ENCODE results near the gene PI4K2B. TPM values are rescaled to one million over a fixed set of nuclear protein-coding genes. Genes with fewer than 3 reads are reported as not detected.
"Not testable (repeated sequence)": the region's sequence is repeated elsewhere in the genome, so short reads cannot be mapped to it uniquely, and the experiment has no call there.

Gene PI4K2B
- total RNA-seq, 1 donor: 34.3 TPM

- no peak for TF ChIP-seq CTCF (IDR thresholded peaks at IDR 0.05; ENCODE audit: insufficient read depth, low read length)
- DNase-seq (ENCODE audit: low read depth): no peak
- peak overlapping the region; percentile 95 for H3K4me3 ChIP-seq (ENCODE audit: low read depth, low read length)
These were observed 79.5 kb downstream of the PI4K2B start for GRCh38 chr4:25313201-25313895.

GRCh38 chr4:25320336-25320735, 86.5 kb downstream of the PI4K2B start:
- TF ChIP-seq CTCF (IDR thresholded peaks at IDR 0.05; ENCODE audit: insufficient read depth, low read length): no peak
- no peak overlapping the region for H3K4me3 ChIP-seq (ENCODE audit: low read depth, low read length)
- DNase-seq (ENCODE audit: low read depth): peak; percentile 42

GRCh38 chr4:25320773-25321172, 86.9 kb downstream of the PI4K2B start:
- DNase-seq (ENCODE audit: low read depth): peak; percentile 79
- no peak for TF ChIP-seq CTCF (IDR thresholded peaks at IDR 0.05; ENCODE audit: insufficient read depth, low read length)
- no peak overlapping the region for H3K4me3 ChIP-seq (ENCODE audit: low read depth, low read length)

- no peak for TF ChIP-seq CTCF (IDR thresholded peaks at IDR 0.05; ENCODE audit: insufficient read depth, low read length)
- H3K4me3 ChIP-seq (ENCODE audit: low read depth, low read length): no peak overlapping the region
These were observed 87.9 kb downstream of the PI4K2B start for GRCh38 chr4:25321703-25322102.

GRCh38 chr4:25328463-25328862, 94.6 kb downstream of the PI4K2B start:
- not testable (repeated sequence) for DNase-seq (ENCODE audit: low read depth); H3K4me3 ChIP-seq (ENCODE audit: low read depth, low read length)

More at GRCh38 chr4:25321703-25322102, 87.9 kb downstream of the PI4K2B start:
- no peak for DNase-seq (ENCODE audit: low read depth)

Small RNA genes within 50 kb of the gene (small RNA-seq; reads per million reads assigned to genes)
- not detected for gene RF00004

Other genes starting within 250 kb of the PI4K2B start
- gene LGI2, start 203.1 kb upstream of the PI4K2B start, total RNA-seq (ENCODE audit: low replicate concordance): 0.54 and 6.5 TPM in 2 replicates
- gene SEPSECS, start 73.6 kb upstream of the PI4K2B start, total RNA-seq (ENCODE audit: low replicate concordance): 5.3 and 8.8 TPM in 2 replicates
- 15.0 and 35.1 TPM in 2 replicates for gene ZCCHC4, start 78.7 kb downstream of the PI4K2B start, total RNA-seq (ENCODE audit: low replicate concordance)
- 30.7 and 35.2 TPM in 2 replicates for gene ANAPC4, start 143.2 kb downstream of the PI4K2B start, total RNA-seq (ENCODE audit: low replicate concordance)